GM21825 (cell line): ENCODE results near the gene WDR41.
"Not testable (repeated sequence)": the region's sequence is repeated elsewhere in the genome, so short reads cannot be mapped to it uniquely, and the experiment has no call there.

Experiments used
- ATAC-seq: cut with Tn5 transposase; IDR thresholded peaks from one replicate; pipeline ENCODE4 v1.9.1; 2021; ENCODE audit warnings: mild to moderate bottlenecking, moderate library complexity; ENCODE audit not compliant: unreplicated experiment

Gene WDR41

GRCh38 chr5:77491783-77492652 is at the start of gene WDR41:
Gene WDR41, minus strand, starts transcription at chr5:77492316. Its CDS starts 96 bp downstream, at chr5:77492220.
- ATAC-seq: peak; percentile 82

GRCh38 chr5:77531297-77531696 is 39.2 kb upstream of the WDR41 start:
- no peak for ATAC-seq

GRCh38 chr5:77518304-77518703 is 26.2 kb upstream of the WDR41 start:
- ATAC-seq: no peak

GRCh38 chr5:77514457-77514856 is 22.3 kb upstream of the WDR41 start:
- no peak for ATAC-seq

GRCh38 chr5:77513321-77513720 is 21.2 kb upstream of the WDR41 start:
- no peak for ATAC-seq

- not testable (repeated sequence) for ATAC-seq
These were observed 9.0 kb upstream of the WDR41 start for GRCh38 chr5:77501132-77501531.

GRCh38 chr5:77499973-77500372 is 7.9 kb upstream of the WDR41 start:
- no peak for ATAC-seq

GRCh38 chr5:77499441-77499840 is 7.3 kb upstream of the WDR41 start:
- ATAC-seq: no peak

GRCh38 chr5:77498952-77499351 is 6.8 kb upstream of the WDR41 start:
- ATAC-seq: no peak

GRCh38 chr5:77494935-77495334 is 2.8 kb upstream of the WDR41 start:
- ATAC-seq: no peak

- peak; percentile 16 for ATAC-seq
These were observed 511 bp upstream of the WDR41 start for GRCh38 chr5:77492653-77493000.

GRCh38 chr5:77490741-77491344 is 1.3 kb downstream of the WDR41 start:
- not testable (repeated sequence) for ATAC-seq

- no peak for ATAC-seq
These were observed 5.7 kb downstream of the WDR41 start for GRCh38 chr5:77486344-77486962.

GRCh38 chr5:77483682-77484081 is 8.4 kb downstream of the WDR41 start:
- ATAC-seq: no peak

- not testable (repeated sequence) for ATAC-seq
These were observed 17.1 kb downstream of the WDR41 start for GRCh38 chr5:77475041-77475440.

GRCh38 chr5:77468875-77469274 is 23.2 kb downstream of the WDR41 start:
- ATAC-seq: not testable (repeated sequence)

- ATAC-seq: no peak
These were observed 28.2 kb downstream of the WDR41 start for GRCh38 chr5:77463905-77464304.

GRCh38 chr5:77461287-77461686 is 30.8 kb downstream of the WDR41 start:
- ATAC-seq: no peak

- ATAC-seq: no peak
These were observed 38.0 kb downstream of the WDR41 start for GRCh38 chr5:77454123-77454522.

GRCh38 chr5:77452351-77452750 is 39.8 kb downstream of the WDR41 start:
- ATAC-seq: no peak

- no peak for ATAC-seq
These were observed 42.1 kb downstream of the WDR41 start for GRCh38 chr5:77449981-77450380.

GRCh38 chr5:77449277-77449676 is 42.8 kb downstream of the WDR41 start:
- no peak for ATAC-seq
